NB4 (cell line): ENCODE data around the gene BLID.

Source experiments
- DNase-seq: peaks from one replicate; pipeline ENCODE4 v3.0.0; 2010; ENCODE audit warnings: low read depth
- H3K4me3 ChIP-seq: one replicate; pipeline ENCODE4 v1.5.1; 2011; ENCODE audit warnings: mild to moderate bottlenecking, low read depth, low read length, moderate library complexity
- MYC ChIP-seq: IDR thresholded peaks from 2 replicates; pipeline ENCODE4 v1.6.1; 2011; ENCODE audit warnings: low read depth, low read length
- POLR2A ChIP-seq: IDR thresholded peaks from 2 replicates; pipeline ENCODE4 v1.6.1; 2011; ENCODE audit warnings: mild to moderate bottlenecking; ENCODE audit not compliant: insufficient read length; ENCODE audit errors: extremely low read depth
- TF ChIP-seq, protein P1 (sequence below): IDR thresholded peaks from one replicate; pipeline ENCODE4 v1.5.1; 2012; ENCODE audit warnings: low read depth, low read length
- TF ChIP-seq, protein P2 (sequence below): IDR thresholded peaks from 2 replicates; pipeline ENCODE4 v1.6.1; 2011; ENCODE audit warnings: low read depth, low read length

The BLID gene

DNA sequence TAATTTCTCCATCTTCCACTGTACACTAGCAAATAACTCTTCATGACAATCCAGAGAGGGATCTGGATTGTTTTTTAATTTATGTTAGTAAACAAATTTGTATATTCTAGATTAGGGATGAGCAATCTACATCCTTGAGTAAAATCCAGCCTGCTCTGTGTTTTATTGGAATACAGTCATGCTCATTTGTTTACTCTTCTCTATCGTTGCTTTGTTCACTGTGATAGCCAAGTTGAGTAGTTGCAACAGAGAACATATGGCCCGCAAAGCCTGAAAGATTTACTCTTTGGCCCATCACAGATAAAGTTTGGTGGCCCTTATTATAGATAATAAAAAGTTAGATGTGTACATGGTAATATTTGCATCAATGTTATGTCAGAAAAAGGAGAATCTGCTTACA lies 6.2 kb upstream of the BLID start:
- no peak for TF ChIP-seq POLR2A
- TF ChIP-seq, protein P1, sequence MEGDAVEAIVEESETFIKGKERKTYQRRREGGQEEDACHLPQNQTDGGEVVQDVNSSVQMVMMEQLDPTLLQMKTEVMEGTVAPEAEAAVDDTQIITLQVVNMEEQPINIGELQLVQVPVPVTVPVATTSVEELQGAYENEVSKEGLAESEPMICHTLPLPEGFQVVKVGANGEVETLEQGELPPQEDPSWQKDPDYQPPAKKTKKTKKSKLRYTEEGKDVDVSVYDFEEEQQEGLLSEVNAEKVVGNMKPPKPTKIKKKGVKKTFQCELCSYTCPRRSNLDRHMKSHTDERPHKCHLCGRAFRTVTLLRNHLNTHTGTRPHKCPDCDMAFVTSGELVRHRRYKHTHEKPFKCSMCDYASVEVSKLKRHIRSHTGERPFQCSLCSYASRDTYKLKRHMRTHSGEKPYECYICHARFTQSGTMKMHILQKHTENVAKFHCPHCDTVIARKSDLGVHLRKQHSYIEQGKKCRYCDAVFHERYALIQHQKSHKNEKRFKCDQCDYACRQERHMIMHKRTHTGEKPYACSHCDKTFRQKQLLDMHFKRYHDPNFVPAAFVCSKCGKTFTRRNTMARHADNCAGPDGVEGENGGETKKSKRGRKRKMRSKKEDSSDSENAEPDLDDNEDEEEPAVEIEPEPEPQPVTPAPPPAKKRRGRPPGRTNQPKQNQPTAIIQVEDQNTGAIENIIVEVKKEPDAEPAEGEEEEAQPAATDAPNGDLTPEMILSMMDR = no peak
- TF ChIP-seq, protein P2, sequence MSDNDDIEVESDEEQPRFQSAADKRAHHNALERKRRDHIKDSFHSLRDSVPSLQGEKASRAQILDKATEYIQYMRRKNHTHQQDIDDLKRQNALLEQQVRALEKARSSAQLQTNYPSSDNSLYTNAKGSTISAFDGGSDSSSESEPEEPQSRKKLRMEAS = no peak
- TF ChIP-seq MYC = no peak
- DNase-seq = no peak
- H3K4me3 ChIP-seq = no peak overlapping the region

DNA sequence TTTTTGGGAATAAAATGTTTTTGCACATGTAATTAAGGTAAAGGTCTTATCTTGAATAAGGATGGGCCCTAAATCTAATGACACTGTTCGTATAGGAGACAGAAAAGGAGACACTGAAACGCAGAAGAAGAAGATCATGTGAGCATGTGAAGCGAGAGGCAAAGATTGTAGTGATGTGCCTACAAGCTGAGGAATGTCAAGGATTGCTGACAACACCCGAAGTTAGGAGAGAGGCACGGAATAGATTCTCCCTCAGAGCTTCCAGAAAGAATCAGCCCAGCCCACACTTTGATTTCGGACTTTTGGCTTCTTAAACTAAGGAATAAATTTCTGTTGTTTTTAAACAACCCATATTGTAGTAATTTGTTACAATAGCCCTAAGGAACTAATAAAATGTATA lies 4.1 kb upstream of the BLID start:
- TF ChIP-seq, protein P1 = no peak
- TF ChIP-seq POLR2A (no peak), MYC (no peak)
- TF ChIP-seq, protein P2 = no peak
- H3K4me3 ChIP-seq = no peak overlapping the region
- no peak for DNase-seq

DNA sequence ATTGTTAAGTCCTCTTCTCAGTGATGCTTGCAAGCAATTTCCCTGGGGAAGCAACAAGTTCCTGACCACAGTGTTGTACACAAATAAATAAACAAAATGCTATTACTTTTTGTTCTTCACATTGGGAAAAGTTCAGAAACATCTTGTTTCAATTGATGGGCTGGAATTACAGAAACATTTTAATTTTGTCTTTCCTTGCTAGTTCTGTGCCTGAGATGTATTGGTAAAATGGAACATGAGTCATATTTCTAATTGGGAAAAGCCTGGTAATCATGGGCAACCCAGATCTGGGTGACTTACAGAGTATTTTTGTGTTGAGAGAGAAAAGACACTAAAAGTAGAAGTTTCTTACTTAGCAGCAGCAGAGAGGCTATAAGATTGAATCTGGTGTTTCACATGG lies 576 bp upstream of the BLID start:
- TF ChIP-seq POLR2A = no peak
- TF ChIP-seq, protein P1 = no peak
- TF ChIP-seq, protein P2 = no peak
- no peak for TF ChIP-seq MYC
- DNase-seq = no peak
- no peak overlapping the region for H3K4me3 ChIP-seq

DNA sequence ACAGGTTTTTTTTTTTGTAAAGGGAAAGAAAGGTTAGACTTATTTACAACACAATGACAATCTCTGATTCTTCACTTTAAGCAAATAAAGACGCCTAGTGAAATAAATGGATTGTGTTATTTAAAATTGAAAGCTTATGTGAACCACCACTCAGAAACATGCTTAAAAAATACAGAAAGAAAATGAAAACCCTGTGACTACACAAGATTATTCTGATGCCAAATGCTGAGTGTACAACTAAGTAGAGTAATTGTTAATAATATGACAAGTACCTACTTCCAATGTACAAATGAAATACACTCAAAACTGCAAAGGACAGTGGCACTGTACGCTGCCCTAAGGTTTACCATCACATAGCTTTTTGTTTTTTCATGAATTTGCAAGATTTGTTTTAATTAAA lies 1.0 kb downstream of the BLID start:
- H3K4me3 ChIP-seq = no peak overlapping the region
- DNase-seq = no peak
- TF ChIP-seq POLR2A (no peak), MYC (no peak)
- TF ChIP-seq, protein P1 = no peak
- TF ChIP-seq, protein P2 = no peak

DNA sequence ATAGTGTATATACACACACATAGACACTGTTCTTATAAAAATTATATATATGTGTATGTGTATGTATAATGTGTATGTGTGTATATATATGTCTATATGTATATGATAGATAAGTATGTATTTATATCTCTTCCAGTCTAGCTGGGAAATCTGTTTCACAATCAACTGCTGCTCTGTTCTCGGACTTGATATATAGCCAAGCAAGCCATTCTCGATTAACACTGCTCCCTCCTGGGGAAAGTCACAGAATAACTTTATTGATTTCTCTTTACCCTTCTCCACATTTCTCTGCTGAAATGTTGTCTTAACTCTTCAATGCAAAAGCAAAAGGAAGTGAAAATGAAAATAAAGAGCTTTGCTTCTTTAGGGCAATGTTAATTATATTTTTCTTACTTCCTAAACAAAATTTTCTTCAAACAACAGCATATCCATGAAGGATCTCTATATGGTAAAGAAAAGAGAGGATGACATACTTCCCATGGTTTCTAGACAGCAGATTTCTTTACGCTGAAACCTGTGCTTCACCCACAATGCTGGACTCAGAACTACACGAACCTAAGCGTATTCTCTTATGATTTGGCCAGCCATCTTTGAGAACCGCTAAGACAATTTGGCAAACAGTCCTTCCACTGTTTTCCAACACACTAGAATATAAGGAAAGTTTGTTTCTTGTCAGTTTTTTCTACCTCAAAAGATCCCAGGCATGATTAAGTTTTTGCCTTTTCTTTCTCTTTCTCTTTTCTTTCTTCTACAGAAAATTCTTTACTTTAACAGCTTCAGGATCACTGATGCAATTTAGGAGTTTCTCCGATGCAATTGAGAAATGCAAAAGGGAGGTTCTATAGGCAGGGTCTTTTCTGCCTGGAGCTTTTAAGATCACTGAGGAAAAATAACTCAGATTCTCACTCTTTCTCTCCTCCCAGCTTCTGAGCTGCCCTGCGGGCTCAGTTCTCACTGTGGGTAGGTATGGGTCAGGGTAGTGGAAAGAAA lies 1.9 kb downstream of the BLID start:
- no peak for DNase-seq
- H3K4me3 ChIP-seq = no peak overlapping the region
- TF ChIP-seq, protein P2 = no peak
- TF ChIP-seq MYC = no peak
- TF ChIP-seq, protein P1 = no peak
- no peak for TF ChIP-seq POLR2A
